ENCODE measurements around the gene FRMD8. TPM values are rescaled to one million over a fixed set of nuclear protein-coding genes. Genes with fewer than 3 reads are reported as not detected.

Gene FRMD8
- total RNA-seq, 1 donor from 2014 or later = 70.6 TPM

- Mint-ChIP-seq H3K27ac (peak overlapping the region; percentile 8), H3K4me3 (no peak overlapping the region)
- no peak for DNase-seq
Measured at GRCh38 chr11:65437436-65438227, 51.2 kb downstream of the FRMD8 start.

DNA sequence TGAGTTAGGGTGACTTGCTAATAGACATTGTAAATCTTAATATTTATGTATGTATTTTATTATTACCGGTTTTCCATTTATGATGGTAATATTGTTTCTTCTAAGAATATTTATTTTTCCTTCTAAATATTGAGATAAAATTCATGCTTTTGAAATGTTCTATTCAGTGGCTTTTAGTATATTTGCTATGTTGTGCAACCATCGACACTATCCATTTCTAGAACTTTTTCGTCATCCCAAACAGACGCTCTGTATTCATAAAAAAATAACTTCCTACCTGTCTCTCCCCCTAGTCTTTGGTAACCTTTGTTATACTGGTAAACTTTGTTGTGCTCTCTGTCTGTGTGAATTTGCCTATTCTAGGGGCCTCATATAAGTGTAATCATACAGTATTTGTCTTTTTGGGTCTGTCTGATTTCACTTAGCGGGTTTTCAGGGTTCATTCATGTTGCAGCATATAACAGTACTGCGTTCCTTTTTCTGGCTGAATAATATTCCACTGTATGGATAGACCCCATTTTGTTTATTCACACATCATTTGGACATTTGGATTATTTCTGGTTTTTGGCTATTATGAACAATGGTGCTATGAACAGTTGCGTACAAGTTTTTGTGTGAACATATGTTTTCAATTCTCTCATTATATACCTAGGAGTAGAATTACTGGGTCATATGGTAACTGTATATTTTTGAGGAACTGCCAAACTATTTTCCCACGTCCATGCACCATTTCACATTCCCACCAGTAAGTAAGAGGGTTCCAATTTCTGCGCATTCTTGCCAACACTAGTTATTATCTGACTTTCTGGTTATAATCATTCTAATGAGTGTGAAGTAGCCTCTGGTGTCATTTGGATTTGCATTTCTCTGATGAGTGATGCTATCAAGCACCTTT lies 52.1 kb downstream of the FRMD8 start:
- no peak for DNase-seq
- H3K4me1 Mint-ChIP-seq = peaks cover 62% of the 10 kb centered on the region
- no peak overlapping the region for H3K4me3 Mint-ChIP-seq
- no peaks in the 10 kb centered on the region for H3K9me3 Mint-ChIP-seq
- POLR2A ChIA-PET = interaction anchor here (0.6 to 11.6 kb wide), 5 partner anchors 15 to 64 kb away, joined by 3 to 535 read pairs (median 64); partner anchors contain the start of genes MALAT1 and NEAT1
- intact Hi-C loops (cut with micrococcal nuclease) = no loop called here
- H3K27ac Mint-ChIP-seq = no peak overlapping the region
- CTCF ChIA-PET = interaction anchor here (1.1 kb wide), 1 partner anchor 22 kb away, joined by 3 read pairs; no protein-coding TSS in a partner anchor
- TF ChIP-seq, protein P1, sequence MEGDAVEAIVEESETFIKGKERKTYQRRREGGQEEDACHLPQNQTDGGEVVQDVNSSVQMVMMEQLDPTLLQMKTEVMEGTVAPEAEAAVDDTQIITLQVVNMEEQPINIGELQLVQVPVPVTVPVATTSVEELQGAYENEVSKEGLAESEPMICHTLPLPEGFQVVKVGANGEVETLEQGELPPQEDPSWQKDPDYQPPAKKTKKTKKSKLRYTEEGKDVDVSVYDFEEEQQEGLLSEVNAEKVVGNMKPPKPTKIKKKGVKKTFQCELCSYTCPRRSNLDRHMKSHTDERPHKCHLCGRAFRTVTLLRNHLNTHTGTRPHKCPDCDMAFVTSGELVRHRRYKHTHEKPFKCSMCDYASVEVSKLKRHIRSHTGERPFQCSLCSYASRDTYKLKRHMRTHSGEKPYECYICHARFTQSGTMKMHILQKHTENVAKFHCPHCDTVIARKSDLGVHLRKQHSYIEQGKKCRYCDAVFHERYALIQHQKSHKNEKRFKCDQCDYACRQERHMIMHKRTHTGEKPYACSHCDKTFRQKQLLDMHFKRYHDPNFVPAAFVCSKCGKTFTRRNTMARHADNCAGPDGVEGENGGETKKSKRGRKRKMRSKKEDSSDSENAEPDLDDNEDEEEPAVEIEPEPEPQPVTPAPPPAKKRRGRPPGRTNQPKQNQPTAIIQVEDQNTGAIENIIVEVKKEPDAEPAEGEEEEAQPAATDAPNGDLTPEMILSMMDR (IDR thresholded peaks at IDR 0.05) = no peak
- H3K27me3 Mint-ChIP-seq = no peaks in the 10 kb centered on the region
- no peak for ATAC-seq (ENCODE audit: low read depth)
- H3K36me3 Mint-ChIP-seq (ENCODE audit: low read depth) = peaks cover 39% of the 10 kb centered on the region

More at GRCh38 chr11:65437436-65438227, 51.2 kb downstream of the FRMD8 start:
- H3K4me1 Mint-ChIP-seq = peaks cover 62% of the 10 kb centered on the region
- H3K9me3 Mint-ChIP-seq = no peaks in the 10 kb centered on the region
- ChIA-PET CTCF (interaction anchor here (0.7 to 1.3 kb wide), 7 partner anchors 13 to 73 kb away, joined by 3 read pairs; no protein-coding TSS in a partner anchor), POLR2A (interaction anchor here (0.7 to 5.0 kb wide), 11 partner anchors 12 to 70 kb away, joined by 3 to 64 read pairs (median 4); partner anchors contain the start of genes MALAT1 and NEAT1)
- peaks cover 44% of the 10 kb centered on the region for H3K36me3 Mint-ChIP-seq (ENCODE audit: low read depth)
- TF ChIP-seq, protein P1 (IDR thresholded peaks at IDR 0.05) = no peak
- no peak for ATAC-seq (ENCODE audit: low read depth)
- no peaks in the 10 kb centered on the region for H3K27me3 Mint-ChIP-seq
- intact Hi-C loops (cut with micrococcal nuclease) = no loop called here

DNA sequence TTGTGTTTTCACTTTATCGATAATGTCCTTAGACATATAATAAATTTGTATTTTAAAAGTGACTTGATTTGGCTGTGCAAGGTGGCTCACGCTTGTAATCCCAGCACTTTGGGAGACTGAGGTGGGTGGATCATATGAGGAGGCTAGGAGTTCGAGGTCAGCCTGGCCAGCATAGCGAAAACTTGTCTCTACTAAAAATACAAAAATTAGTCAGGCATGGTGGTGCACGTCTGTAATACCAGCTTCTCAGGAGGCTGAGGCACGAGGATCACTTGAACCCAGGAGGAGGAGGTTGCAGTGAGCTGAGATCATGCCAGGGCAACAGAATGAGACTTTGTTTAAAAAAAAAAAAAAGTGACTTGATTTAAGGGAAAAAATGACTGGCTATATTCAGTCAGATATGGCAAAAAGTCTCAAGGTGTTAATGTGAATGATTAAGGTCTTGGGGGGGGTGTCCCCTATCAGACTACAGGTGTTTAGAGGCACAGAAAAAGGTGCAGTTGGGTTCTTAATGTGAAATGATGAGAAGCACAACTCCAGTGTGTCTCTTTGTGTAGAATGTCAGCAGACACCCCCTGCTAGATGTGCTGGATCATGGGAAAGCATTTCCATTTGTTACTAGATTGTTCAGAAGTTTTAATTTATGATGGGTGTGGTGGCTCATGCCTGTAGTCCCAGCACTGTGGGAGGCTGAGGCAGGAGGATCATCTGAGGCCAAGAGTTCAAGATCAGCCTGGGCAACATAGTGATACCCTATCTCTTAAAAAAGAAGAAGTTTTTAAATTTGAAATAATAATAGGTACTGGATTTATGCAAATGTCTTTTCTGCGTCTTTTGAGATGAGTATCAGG lies 53.1 kb downstream of the FRMD8 start:
- no peaks in the 10 kb centered on the region for H3K27me3 Mint-ChIP-seq
- POLR2A ChIA-PET = interaction anchor here (0.6 to 11.6 kb wide), 13 partner anchors 9 to 63 kb away, joined by 3 to 535 read pairs (median 16); partner anchors contain the start of genes MALAT1 and NEAT1
- CTCF ChIA-PET = interaction anchor here (0.7 kb wide), 1 partner anchor 32 kb away, joined by 3 read pairs; no protein-coding TSS in a partner anchor
- TF ChIP-seq, protein P1 (IDR thresholded peaks at IDR 0.05) = no peak
- H3K4me1 Mint-ChIP-seq = peaks cover 66% of the 10 kb centered on the region
- intact Hi-C loops (cut with micrococcal nuclease) = no loop called here
- H3K9me3 Mint-ChIP-seq = no peaks in the 10 kb centered on the region
- H3K4me3 Mint-ChIP-seq = no peak overlapping the region
- H3K36me3 Mint-ChIP-seq (ENCODE audit: low read depth) = peaks cover 38% of the 10 kb centered on the region
- DNase-seq = no peak
- peak overlapping the region; percentile 92 for H3K27ac Mint-ChIP-seq
- ATAC-seq (ENCODE audit: low read depth) = no peak

DNA sequence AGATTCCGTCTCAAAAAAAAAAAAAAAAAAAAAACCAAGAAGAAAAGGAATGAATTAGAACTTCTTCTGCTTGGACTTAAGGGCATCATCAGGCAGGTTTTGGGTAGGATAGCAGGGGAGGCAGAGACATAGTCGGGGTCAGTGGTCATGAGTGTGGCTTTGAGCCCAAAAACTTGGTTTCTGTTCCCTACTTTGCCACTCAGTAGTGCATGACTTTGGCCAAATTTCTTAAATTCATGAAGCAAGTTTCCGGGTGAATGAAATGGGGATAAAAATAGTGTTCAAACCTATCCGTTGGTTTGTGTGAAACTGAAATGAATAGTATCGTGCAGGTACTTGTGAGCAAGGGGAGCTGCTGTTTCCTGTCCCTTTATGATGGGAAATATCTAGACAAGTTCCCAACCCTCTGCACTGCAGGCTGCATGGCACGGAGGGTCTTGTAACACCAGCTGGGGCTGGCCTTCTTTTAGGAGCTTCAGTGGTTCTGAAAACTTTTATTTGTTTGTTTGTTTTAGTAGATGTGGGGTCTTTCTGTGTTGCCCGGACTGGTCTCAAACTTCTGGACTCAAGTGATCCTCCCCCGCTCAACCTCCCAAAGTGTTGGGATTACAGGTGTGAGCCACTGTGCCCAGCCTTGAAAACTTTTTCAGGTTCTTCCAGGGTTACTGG lies 54.5 kb downstream of the FRMD8 start:
- Mint-ChIP-seq H3K9me3 (no peaks in the 10 kb centered on the region), H3K4me1 (peaks cover 70% of the 10 kb centered on the region), H3K4me3 (peak overlapping the region; percentile 77), H3K27me3 (no peaks in the 10 kb centered on the region), H3K27ac (peak overlapping the region; percentile 92), H3K36me3 (ENCODE audit: low read depth) (peaks cover 31% of the 10 kb centered on the region)
- CTCF ChIA-PET = interaction anchor here (1.0 to 1.8 kb wide), 5 partner anchors 8 to 58 kb away, joined by 3 to 6 read pairs (median 4); partner anchors contain the start of gene MALAT1
- ATAC-seq (ENCODE audit: low read depth) = peak; percentile 38
- TF ChIP-seq, protein P1 (IDR thresholded peaks at IDR 0.05) = no peak
- intact Hi-C loops (cut with micrococcal nuclease) = loop anchor here (1.0 kb wide), 5 partner anchors 8 to 56 kb away; no protein-coding TSS in a partner anchor
- DNase-seq = no peak
- POLR2A ChIA-PET = interaction anchor here (0.5 to 11.6 kb wide), 22 partner anchors 8 to 669 kb away, joined by 3 to 535 read pairs (median 5); partner anchors contain the start of genes MALAT1 and NEAT1
